GM21390 (cell line): ENCODE results near the gene ERGIC1.
"Not testable (repeated sequence)": the region's sequence is repeated elsewhere in the genome, so short reads cannot be mapped to it uniquely, and the experiment has no call there.

ENCODE experiments used
- ATAC-seq: cut with Tn5 transposase; IDR thresholded peaks from one replicate; pipeline ENCODE4 v1.9.1; 2021; ENCODE audit not compliant: unreplicated experiment

Gene ERGIC1

DNA sequence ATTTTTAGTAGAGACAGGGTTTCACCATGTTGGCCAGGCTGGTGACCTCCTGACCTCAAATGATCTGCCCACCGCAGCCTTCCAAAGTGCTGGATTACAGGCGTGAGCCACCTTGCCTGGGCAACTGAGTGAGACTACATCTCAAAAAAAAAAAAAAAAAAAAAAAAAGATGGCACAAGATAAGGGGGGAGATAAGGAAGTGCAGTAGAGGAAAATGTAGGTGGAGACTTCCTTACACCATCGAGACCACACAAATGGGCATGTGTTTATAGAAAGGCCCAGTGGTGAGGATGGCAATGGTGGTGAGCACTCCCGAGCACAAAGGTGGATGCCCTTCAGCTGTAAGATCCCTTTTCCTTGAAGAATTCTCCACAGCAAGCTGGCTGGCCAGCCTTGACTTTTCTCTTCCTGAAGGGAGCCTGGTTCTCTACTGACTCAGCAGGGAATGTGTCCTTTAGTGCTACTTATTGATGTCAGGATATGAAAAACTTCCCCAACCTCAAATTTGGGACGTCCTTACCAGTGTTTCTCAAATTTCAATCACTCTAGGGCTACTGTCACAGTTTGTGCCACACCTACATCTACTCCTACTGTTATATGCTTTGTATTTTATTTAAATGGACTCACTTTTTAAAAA is 28.2 kb downstream of the ERGIC1 start:
- no peak for ATAC-seq

- ATAC-seq: not testable (repeated sequence)
Observed at GRCh38 chr5:172864171-172864570, 30.1 kb downstream of the ERGIC1 start.

GRCh38 chr5:172864747-172865146 is 30.7 kb downstream of the ERGIC1 start:
- no peak for ATAC-seq

DNA sequence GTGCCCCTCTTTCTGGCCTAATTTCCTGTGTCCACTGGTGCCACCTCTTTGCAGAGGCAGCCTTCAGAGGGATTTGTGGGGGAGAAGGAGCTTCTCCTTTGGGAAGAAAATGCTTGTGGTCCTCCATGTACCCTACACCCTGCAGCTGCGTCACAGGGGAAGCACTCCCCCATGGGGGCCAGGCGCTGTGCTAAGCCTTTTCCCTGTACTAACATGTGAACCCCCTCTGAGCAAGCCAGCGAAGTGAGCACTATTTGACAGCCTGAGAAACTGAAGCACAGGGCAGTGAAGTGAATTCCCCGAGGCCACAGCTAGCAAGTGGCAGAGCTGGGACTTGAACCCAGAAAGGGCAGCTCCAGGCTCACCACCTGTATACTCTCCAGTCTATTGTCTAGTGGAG is 32.3 kb downstream of the ERGIC1 start:
- no peak for ATAC-seq

DNA sequence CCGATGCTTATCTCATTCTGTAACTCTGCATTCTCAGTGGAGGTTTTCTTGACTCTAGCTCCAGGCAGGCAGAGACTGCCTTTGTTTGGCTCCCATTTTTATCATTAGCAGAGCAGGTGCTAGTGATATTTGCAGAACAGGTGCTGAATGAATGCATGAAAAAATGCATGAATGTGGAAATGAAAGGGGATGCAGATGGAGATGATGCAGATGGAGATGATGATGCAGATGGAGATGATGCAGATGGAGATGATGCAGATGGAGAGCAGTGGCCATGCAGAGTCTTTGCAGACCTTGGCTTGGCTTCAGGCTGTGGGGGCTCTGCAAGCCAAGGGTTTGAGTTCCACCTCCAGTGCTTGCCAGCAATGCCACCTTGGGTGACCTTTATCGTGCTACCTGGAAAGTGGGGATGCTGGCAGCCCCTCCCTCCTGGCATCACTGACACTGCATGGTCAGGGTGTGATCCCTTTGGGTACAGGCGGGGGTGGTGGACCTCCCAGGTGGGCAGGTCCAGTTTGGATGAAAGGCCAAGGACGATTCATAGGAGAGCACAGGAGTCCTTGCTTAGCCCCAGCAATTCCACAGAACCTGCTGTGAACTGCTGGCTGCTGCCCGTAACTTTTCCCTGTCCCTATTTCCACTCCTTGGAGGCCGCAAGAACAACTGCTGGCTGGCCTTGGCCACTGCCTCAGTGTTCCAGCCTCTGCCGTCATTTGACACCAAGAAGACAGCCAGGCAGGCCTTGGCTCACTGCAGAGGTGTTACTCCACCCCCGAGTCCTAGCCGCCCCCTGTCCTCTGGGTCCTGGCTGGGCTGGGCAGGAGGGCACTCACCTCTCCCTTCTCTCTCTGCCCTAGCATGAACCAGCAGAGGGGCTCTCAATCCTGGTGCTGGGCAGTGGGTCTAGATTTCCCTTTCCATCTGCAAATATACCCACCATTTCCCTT is 33.0 kb downstream of the ERGIC1 start:
- no peak for ATAC-seq

DNA sequence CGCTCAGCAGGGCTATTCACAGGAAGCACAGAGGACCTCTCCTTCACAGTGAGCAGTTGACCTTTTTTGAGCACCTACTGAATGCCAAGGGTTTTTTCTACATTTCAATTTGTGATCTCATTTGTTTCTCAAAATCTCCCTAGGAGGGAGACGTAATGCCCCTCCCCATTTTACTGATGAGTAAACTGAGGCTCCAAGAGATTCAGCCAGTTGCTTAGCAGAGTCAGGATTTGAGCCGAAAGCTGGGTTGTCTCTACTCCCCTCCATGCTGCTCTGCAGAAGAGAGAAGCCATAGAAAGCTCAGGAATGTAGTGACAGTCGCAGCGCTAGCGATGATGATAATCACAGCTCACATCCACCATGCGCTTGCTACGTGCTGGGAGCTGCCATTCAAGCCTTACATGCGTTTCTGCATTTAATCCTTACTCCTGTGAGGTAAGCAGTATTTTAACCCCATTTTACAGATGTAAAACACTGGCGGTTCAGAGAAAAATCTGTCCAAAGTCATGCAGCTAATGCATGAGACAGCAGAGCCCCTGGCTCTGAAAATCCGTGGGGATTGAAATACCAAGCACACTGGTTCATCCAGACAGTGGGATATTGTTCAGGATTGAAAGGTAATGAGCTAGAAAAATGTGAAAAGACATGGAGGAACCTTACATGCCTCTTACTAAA is 33.8 kb downstream of the ERGIC1 start:
- no peak for ATAC-seq

- ATAC-seq: no peak
Observed at GRCh38 chr5:172868436-172868923, 34.4 kb downstream of the ERGIC1 start.

DNA sequence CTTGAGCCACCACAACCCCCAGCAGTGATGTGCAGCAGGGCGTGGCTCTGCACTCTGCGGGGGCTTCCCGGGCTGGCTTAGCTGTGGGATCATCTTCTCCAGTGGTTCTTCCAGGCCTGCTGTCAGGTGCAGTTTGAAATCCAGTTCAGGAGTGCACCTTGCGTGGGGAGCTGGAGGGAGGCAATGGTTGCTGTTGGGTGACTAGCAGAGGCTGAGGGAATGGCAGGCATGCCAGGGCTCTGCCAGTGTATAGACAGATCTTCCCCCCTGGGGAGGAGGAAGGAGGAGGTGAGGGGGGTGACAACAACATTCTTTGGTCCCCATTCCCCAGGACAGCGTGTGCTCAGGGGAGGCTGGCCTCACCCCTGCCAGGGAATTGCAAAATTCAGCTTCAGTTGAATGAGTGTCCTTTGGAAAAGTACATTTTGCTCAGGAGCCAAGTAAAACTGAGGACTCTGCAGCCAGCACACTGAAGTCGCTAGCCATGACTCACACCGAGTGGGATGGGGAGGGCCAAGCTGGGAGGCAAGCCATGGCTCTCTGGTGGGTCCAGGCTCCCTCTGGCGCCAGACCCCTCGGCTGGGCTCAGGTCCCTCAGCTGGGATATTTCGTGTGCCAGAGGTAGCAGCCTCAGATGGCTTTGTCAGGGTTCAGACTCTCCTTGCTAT is 35.0 kb downstream of the ERGIC1 start:
- no peak for ATAC-seq

DNA sequence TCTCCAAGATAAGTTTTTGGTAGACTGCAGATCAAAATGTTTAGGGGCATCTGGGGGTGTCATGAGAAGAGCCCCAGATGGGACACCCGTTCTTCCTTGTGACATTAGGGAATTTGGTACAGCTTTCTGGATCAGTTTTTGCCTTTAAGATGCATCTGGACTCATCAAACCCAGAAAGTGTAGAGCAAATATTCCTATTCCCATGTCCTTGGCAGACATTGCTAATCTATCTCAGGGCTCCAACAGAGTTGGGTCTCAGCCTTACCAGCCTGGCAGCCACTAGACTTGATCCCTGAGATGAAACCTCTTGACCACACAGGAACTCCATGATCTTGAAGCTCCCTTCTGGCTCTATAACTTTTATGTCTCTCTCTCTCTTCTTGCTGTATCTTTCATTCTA is 35.6 kb downstream of the ERGIC1 start:
- no peak for ATAC-seq

GRCh38 chr5:172870291-172870714 is 36.3 kb downstream of the ERGIC1 start:
- ATAC-seq: no peak

GRCh38 chr5:172870715-172871461 is 36.8 kb downstream of the ERGIC1 start:
- no peak for ATAC-seq

DNA sequence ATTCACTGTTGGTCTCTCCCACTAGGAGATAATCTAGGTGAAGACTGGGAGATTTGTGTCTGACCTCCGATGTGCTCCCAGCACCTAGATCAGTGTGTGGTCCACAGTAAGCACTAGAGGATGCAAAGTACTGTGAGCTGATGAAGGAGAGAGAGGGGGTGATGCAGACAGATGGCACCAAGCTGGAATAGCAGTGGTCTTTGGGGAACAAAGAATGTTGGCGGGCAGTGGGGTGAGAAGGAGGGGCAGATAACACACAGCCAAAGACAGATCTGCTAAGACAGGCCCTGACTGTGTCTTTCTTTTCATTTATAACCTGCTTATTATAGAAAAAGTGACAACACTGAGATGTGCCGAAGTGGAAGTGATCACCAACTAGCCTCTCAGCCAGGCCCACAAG is 37.5 kb downstream of the ERGIC1 start:
- no peak for ATAC-seq

DNA sequence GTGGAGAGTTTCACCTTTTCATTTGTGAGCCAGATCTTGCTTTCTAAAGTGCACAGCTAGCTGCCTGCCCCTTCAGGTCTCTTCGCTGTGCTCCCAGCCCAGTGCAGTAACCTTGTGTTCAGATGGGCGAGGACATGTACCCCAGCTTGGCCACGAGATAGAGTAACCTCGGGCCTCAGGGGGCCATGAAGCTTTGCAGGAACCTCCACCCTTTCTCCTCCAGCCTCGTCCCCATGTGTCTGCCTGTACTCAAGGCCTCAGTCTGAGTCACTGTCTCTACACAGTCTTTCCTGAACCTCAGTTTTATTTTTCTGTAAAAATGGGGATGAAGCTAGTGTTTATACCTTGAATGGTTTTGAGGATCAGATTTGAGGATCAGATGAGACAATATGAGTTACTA is 37.9 kb downstream of the ERGIC1 start:
- ATAC-seq: no peak

- ATAC-seq: no peak
Observed at GRCh38 chr5:172872997-172873491, 39.0 kb downstream of the ERGIC1 start.

GRCh38 chr5:172873513-172873912 is 39.5 kb downstream of the ERGIC1 start:
- no peak for ATAC-seq

- ATAC-seq: no peak
Observed at GRCh38 chr5:172874647-172875504, 40.8 kb downstream of the ERGIC1 start.

DNA sequence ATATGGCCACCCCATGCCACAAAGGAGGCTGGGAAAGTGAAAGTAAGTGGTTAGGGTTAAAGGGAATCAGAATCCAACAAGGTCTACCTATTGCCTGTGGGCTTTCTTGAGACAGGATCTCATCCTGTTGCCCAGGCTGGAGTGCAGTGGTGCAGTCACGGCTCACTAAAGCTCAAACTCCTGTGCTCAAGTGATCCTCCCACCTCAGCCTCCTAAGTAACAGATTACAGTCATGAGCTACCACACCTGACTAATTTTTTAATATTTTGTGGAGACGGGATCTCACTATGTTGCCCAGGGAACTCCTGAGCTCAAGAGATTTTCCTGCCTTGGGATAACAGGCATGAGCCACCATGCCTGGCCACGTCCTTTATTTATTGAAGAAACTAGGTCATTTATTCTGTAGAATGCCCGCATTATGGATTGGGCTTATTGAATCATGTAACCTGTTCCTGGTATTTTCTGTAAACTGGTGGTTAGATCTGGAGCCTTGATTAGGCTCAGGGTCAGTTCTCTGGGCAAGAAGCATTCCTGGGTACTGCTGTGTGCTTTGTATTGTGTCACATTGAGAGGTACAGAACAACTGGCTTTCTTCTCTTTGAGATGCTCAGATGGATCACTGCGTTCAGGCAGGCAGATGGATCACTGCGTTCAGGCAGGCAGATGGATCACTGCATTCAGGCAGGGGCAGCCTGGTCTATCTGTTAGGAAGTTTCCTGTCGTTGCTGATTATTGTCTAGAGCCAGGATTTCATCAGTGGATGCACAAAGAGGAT is 41.6 kb downstream of the ERGIC1 start:
- no peak for ATAC-seq

DNA sequence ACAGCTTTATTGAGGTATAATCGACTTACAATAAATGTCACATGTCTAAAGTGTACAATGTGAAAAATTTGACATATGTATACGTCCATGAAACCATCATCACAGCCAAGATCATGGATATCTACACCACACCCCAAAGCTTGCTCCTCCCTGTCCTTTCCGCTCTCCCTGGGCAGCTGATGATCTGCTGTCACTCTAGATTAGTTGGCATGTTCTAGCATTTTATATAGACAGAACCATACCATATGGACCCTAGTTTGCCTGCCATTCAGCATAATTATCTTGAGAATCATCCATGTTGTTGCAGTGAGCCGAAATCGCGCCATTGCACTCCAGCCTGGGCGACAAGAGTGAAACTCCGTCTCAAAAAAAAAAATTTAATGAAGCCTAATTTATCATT is 42.5 kb downstream of the ERGIC1 start:
- no peak for ATAC-seq
